GM19238 (cell line): ENCODE measurements around the gene ACADS.

ENCODE experiments used
- DNase-seq: peaks from one replicate; pipeline ENCODE4 v3.0.0; 2011; ENCODE audit warnings: low spot score; ENCODE audit not compliant: insufficient read length

The ACADS gene

GRCh38 chr12:120755269-120755668, 29.6 kb downstream of the ACADS start:
- no peak for DNase-seq

- no peak for DNase-seq
Measured at GRCh38 chr12:120757226-120757742, 31.7 kb downstream of the ACADS start.

- DNase-seq, result no peak
Measured at GRCh38 chr12:120757949-120758348, 32.3 kb downstream of the ACADS start.

GRCh38 chr12:120758798-120759590, 33.4 kb downstream of the ACADS start:
- DNase-seq, result no peak

GRCh38 chr12:120759591-120760348, 34.1 kb downstream of the ACADS start:
- DNase-seq, result no peak

DNA sequence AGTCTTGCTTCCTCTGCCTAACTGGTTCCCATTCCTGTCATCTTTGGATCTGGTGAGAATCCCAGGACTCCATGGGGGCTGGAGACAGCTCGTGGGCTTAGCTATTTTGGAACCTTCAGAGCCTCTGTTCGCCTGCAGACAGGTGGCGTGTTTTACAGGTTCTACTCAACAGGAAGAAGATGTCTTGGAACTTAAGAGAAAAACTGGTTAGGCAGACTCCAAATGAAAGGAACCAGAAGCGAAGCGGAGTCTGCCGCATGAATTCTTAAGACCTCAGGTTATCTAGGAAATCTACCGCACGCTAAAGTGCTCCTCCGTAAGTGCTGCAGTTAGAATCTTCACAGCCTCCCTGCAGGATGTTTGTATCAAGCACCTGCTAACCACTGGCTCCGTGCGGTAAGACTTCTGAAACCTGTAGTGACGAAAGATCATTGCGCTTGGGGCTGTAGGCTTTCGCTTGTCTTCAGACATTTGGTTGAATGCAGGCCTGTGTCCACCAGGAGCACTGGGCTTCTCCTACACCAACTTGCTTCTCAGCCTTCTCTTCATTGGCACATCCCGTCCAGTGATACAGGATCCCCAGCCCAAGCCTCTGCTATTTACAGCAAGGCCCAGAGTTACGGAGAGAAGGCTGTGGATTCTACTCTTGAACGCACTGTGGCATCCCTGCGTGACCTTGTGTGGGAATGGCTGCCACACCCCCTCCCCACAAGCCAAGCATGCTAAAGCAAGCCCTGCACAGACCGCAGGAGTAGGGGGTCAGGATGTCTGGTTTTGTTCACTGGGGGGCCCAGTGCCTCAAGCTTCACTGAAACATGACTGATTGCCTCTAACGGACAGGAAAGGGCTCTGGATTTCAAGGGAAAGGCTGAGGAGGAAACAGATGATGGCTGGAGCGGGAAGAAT, 35.0 kb downstream of the ACADS start:
- DNase-seq, result no peak

DNA sequence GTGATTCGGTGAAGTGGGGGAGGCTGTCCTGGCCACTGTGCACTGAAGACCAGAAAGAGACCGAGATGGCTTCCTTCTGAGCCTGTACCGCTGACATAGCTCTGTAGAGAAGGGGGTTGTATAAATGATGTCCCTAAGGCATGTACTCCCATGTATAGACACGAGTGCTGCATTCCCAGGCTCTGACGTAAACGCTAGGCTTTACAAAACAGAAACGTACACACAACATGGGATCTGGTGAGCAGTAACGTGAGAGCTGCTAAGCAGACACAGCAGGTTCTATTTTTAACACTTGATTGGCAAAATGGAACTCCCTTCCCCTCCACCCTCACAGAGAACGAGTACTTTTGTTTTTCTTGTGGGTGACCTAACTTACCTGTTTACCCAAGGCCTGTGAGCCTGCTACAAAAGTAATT, 35.9 kb downstream of the ACADS start:
- no peak for DNase-seq

- no peak for DNase-seq
Measured at GRCh38 chr12:120762086-120762485, 36.5 kb downstream of the ACADS start.

DNA sequence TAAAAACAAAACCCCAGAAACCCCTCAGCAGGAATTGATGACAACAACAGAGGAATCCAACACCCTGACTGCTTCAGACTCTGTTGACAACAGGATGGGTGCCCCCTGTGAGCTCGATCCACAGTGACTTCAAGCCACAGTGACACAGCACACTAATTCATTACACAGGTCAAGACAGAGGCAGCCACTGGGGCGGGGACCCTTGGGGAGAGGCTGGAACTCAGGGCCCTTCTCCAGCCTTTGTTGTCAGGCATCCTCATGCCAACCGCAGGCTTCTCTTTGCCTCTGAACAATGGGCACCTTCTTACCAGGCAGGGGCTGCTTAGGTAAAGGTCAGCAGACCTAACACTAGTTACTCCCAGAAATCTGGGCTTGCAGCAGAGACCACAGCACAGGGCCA, 37.6 kb downstream of the ACADS start:
- no peak for DNase-seq

GRCh38 chr12:120764816-120765215, 39.2 kb downstream of the ACADS start:
- no peak for DNase-seq

DNA sequence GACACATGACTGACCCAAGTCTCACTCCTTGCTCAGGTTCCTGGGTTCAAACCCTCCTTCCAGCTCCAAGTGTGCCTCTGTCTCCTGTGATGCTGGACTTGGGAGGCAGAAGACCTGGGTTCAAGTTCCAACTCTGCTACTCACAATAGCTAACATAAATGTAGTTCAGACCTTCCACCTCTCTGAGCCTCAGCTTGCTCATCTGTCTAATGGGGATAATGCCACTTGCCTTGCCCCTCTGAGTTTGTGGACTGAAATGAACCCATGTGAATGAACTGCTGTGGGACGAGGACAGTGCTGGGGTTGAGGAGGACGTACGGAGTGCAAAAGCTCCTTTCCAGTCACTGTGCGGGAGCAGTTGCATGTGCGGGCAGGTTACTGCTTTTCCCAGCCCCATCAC, 40.9 kb downstream of the ACADS start:
- DNase-seq, result no peak

GRCh38 chr12:120767071-120768024, 41.7 kb downstream of the ACADS start:
- no peak for DNase-seq

GRCh38 chr12:120771097-120771496, 45.5 kb downstream of the ACADS start:
- DNase-seq, result no peak

DNA sequence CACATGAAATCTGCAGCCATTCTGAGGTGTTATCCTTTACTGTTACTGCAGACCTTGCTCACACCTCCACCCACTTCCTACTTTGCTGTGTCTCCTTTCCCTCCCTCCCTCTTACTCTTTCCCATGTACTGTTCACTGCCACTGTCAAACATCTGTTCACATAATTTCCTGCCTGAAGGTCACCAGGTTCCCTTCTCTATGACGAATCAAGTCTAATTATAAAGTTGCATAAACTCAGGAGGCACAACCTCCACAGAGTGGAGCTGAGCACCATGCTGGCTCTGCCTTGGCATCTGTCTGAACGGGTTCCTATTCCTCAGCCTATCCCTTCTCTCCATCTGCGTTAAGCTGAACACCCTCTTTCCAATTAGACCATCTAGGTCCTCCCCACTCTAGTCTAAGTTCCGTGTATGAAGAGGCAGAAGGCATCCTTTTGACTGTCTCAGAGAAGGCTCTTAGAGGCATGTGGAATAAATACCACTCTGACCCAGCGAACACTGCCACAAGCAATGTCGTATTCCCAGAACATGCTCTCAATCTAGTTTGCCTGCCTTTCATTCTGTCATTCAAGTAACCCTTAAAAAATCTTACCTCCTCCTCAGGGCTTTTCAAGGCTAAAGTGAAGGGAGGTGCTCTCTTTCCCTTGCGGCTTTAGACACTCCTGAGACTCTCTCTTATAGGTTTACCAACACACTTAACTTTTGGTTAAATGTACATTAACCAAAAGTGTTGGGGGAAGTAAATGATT, 48.7 kb downstream of the ACADS start:
- DNase-seq, result no peak

DNA sequence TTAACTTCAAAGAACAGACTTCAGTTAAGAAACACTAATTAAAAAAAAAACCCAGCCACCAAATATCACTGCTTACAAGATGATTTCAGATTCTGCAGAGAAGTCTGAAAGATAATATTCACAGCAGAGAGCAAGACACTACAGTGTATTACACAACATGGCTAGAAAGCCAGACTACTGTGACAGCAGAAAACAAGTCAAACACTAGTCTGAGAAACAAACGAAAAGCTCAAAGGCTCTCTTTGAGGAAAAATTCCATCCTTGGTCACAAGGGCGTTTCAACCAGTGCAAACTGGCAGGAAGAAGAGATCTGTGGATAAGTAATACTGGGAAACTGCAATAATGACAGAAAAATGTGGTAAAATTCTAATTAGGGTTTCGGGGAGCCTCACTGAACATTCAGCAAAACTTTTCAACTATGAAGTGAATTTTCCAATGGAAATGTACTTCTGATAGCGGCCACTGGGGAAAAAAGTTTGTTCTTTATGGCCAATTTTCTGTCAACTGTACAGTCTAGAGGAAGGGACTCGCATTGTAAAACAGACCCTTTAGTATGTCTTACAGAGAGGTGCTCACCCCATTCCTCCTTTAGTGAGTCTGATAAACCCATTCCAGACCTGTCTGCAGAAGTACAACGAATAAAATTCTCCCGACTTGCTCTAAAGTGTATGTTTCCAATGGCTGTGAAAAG, 50.4 kb downstream of the ACADS start:
- no peak for DNase-seq

- no peak for DNase-seq
Measured at GRCh38 chr12:120783197-120783596, 57.6 kb downstream of the ACADS start.

GRCh38 chr12:120784804-120785203, 59.2 kb downstream of the ACADS start:
- DNase-seq, result no peak

DNA sequence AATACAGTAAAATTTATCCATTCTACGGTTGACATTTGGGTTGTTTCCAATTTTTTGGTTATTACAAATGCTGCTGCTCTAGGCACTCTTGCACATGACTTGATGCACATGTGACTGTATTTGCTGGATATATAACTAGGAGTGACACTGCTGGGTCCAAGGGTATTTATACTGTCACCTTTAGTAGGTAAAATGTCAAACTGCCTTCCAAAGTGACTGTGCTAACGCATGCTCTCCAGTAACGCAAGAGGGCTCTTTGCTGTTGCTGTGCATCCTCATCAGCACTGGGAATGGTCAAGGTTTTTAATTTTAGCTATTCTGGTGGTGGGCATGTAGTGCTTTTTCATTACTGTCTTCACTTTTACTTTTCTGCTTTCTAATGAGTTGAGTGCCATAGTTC, 62.3 kb downstream of the ACADS start:
- DNase-seq, result no peak
